AG04449 (cell line): Measurements from ENCODE around the gene NT5C2.

Source experiments
- CTCF ChIA-PET: fragments of 350-600 bp; formaldehyde crosslinking; extraction: SDS; loops from one replicate; lab custom pipeline; 2021; ENCODE audit warnings: antibody characterized with exemption; lab: Yijun Ruan, JAX
- POLR2A ChIA-PET: fragments of 400-600, 350-600 bp; formaldehyde crosslinking; extraction: SDS; loops from one replicate; lab custom pipeline; 2020; ENCODE audit warnings: antibody characterized with exemption, inconsistent platforms; lab: Yijun Ruan, JAX
- DNase-seq: peaks from one replicate; pipeline ENCODE4 v3.0.0-alpha.2; 2010; ENCODE audit warnings: low read depth, low spot score
- H3K4me3 ChIP-seq: 2 replicates; pipeline ENCODE4 v1.5.1; 2011; ENCODE audit warnings: low read depth, mild to moderate bottlenecking, control low read depth, low read length
- CTCF ChIP-seq: IDR thresholded peaks from one replicate; pipeline ENCODE4 v1.5.1; 2011; ENCODE audit warnings: mild to moderate bottlenecking, moderate library complexity, low read length, control low read depth, inconsistent platforms; ENCODE audit not compliant: insufficient read depth; ENCODE audit errors: missing control alignments

NT5C2 gene

GRCh38 chr10:103090911-103091310 is 102.2 kb downstream of the NT5C2 start:
- POLR2A ChIA-PET = no interaction called here
- CTCF ChIA-PET = interaction anchor here (1.4 to 2.1 kb wide), 5 partner anchors 13 to 256 kb away, joined by 3 to 8 read pairs (median 6); no protein-coding TSS in a partner anchor

GRCh38 chr10:103089493-103089892 is 103.6 kb downstream of the NT5C2 start:
- DNase-seq = no peak
- ChIA-PET CTCF (interaction anchor here (1.4 to 2.1 kb wide), 4 partner anchors 12 to 255 kb away, joined by 3 to 8 read pairs (median 6); no protein-coding TSS in a partner anchor), POLR2A (no interaction called here)
- no peak for TF ChIP-seq CTCF
- H3K4me3 ChIP-seq = no peak overlapping the region

More at GRCh38 chr10:103090911-103091310, 102.2 kb downstream of the NT5C2 start:
- no peak for DNase-seq
- no peak overlapping the region for H3K4me3 ChIP-seq
- no peak for TF ChIP-seq CTCF

GRCh38 chr10:103086799-103087198 is 106.3 kb downstream of the NT5C2 start:
- POLR2A ChIA-PET = interaction anchor here (1.1 kb wide), 1 partner anchor 169 kb away, joined by 3 read pairs; the partner anchor contains the start of gene CNNM2
- H3K4me3 ChIP-seq = no peak overlapping the region
- no peak for TF ChIP-seq CTCF
- no peak for DNase-seq
- CTCF ChIA-PET = interaction anchor here (1.0 to 5.1 kb wide), 5 partner anchors 9 to 169 kb away, joined by 3 to 30 read pairs (median 5); partner anchors contain the start of genes CNNM2 and RPEL1

- POLR2A ChIA-PET = interaction anchor here (0.6 to 1.1 kb wide), 2 partner anchors 145 to 168 kb away, joined by 3 to 6 read pairs; partner anchors contain the start of gene CNNM2
- H3K4me3 ChIP-seq = no peak overlapping the region
- DNase-seq = peak; percentile 19
- CTCF ChIA-PET = interaction anchor here (0.7 to 5.1 kb wide), 8 partner anchors 9 to 169 kb away, joined by 3 to 30 read pairs (median 4); partner anchors contain the start of gene RPEL1
- no peak for TF ChIP-seq CTCF
Measured at GRCh38 chr10:103086261-103086660, 106.8 kb downstream of the NT5C2 start.

- H3K4me3 ChIP-seq = no peak overlapping the region
- CTCF ChIA-PET = interaction anchor here (1.2 to 5.1 kb wide), 2 partner anchors 160 to 167 kb away, joined by 3 to 30 read pairs; partner anchors contain the start of gene RPEL1
- POLR2A ChIA-PET = no interaction called here
Measured at GRCh38 chr10:103083977-103084320, 109.1 kb downstream of the NT5C2 start.

More at GRCh38 chr10:103083977-103084320, 109.1 kb downstream of the NT5C2 start:
- no peak for TF ChIP-seq CTCF
- DNase-seq = no peak
